IPS-11a (cell line): ENCODE results near the gene PNPLA5.
"Not testable (repeated sequence)": the region's sequence is repeated elsewhere in the genome, so short reads cannot be mapped to it uniquely, and the experiment has no call there.

Experiments
- H3K4me3 ChIP-seq: one replicate; pipeline ENCODE4 v1.5.1; 2013; ENCODE audit warnings: low read depth, low read length, control low read depth

Gene PNPLA5

GRCh38 chr22:43891360-43892182 lies at the start of gene PNPLA5:
Gene PNPLA5, minus strand, starts transcription at chr22:43892013. Its CDS starts 133 bp downstream, at chr22:43891880.
- peak within 1 kb of the TSS; percentile 63 for H3K4me3 ChIP-seq

- no peak overlapping the region for H3K4me3 ChIP-seq
Measured at GRCh38 chr22:43941449-43941848, 49.6 kb upstream of the PNPLA5 start.

- no peak overlapping the region for H3K4me3 ChIP-seq
Measured at GRCh38 chr22:43931771-43932170, 40.0 kb upstream of the PNPLA5 start.

- no peak overlapping the region for H3K4me3 ChIP-seq
Measured at GRCh38 chr22:43928908-43929307, 37.1 kb upstream of the PNPLA5 start.

- no peak overlapping the region for H3K4me3 ChIP-seq
Measured at GRCh38 chr22:43928468-43928867, 36.7 kb upstream of the PNPLA5 start.

- no peak overlapping the region for H3K4me3 ChIP-seq
Measured at GRCh38 chr22:43926349-43926710, 34.5 kb upstream of the PNPLA5 start.

GRCh38 chr22:43925433-43926348 lies 33.9 kb upstream of the PNPLA5 start:
- H3K4me3 ChIP-seq: no peak overlapping the region

- H3K4me3 ChIP-seq: peak overlapping the region; percentile 13
Measured at GRCh38 chr22:43924877-43925276, 33.1 kb upstream of the PNPLA5 start.

- H3K4me3 ChIP-seq: peak within 1 kb of the TSS; percentile 66
Measured at GRCh38 chr22:43923631-43924464, 32.0 kb upstream of the PNPLA5 start, which contains the start of gene PNPLA3. Gene PNPLA3, plus strand, starts transcription at chr22:43923805. Its CDS starts 107 bp downstream, at chr22:43923912.

- H3K4me3 ChIP-seq: peak overlapping the region; percentile 17
Measured at GRCh38 chr22:43923191-43923590, 31.4 kb upstream of the PNPLA5 start.

GRCh38 chr22:43922123-43922522 lies 30.3 kb upstream of the PNPLA5 start:
- H3K4me3 ChIP-seq: no peak overlapping the region

- H3K4me3 ChIP-seq: no peak overlapping the region
Measured at GRCh38 chr22:43921370-43921769, 29.6 kb upstream of the PNPLA5 start.

- no peak overlapping the region for H3K4me3 ChIP-seq
Measured at GRCh38 chr22:43919106-43919973, 27.5 kb upstream of the PNPLA5 start.

GRCh38 chr22:43917521-43917920 lies 25.7 kb upstream of the PNPLA5 start:
- no peak overlapping the region for H3K4me3 ChIP-seq

GRCh38 chr22:43911351-43911750 lies 19.5 kb upstream of the PNPLA5 start:
- no peak overlapping the region for H3K4me3 ChIP-seq

- H3K4me3 ChIP-seq: no peak overlapping the region
Measured at GRCh38 chr22:43910178-43910695, 18.4 kb upstream of the PNPLA5 start.

GRCh38 chr22:43909708-43910107 lies 17.9 kb upstream of the PNPLA5 start:
- H3K4me3 ChIP-seq: no peak overlapping the region

GRCh38 chr22:43905681-43906080 lies 13.9 kb upstream of the PNPLA5 start:
- H3K4me3 ChIP-seq: no peak overlapping the region

GRCh38 chr22:43904412-43904811 lies 12.6 kb upstream of the PNPLA5 start:
- not testable (repeated sequence) for H3K4me3 ChIP-seq

- not testable (repeated sequence) for H3K4me3 ChIP-seq
Measured at GRCh38 chr22:43903033-43903432, 11.2 kb upstream of the PNPLA5 start.
